ENCODE data around the gene USP6NL. TPM values are rescaled to one million over a fixed set of nuclear protein-coding genes. Genes with fewer than 3 reads are reported as not detected.

The USP6NL gene
- total RNA-seq, 1 experiment from 2014 or later = 24.6 TPM

DNA sequence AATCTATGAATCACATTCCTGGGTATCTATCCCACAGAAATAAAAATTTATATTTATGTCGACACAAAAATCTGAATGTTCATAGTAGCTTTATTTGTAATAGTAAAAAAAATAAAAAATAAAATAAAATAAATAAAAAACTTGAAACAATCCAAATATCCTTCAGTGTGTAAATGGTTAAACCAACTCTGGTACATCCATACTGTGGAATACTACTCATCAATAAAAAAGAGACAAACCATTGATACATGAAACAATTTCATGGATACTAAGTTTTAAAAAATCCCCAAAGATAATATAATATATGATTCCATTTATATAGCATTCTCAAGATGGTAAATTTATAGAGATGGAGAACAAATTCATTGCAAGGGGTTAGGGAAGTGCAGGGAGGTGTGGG, 48.6 kb downstream of the USP6NL start:
- Histone ChIP-seq H3K9me2 (ENCODE audit: insufficient read depth) (no peaks in the 10 kb centered on the region), H4K20me1 (ENCODE audit: insufficient read depth) (no peaks in the 10 kb centered on the region), H3K9ac (ENCODE audit: low read length) (no peak overlapping the region), H2AFZ (ENCODE audit: low read depth, low read length, poor library complexity, severe bottlenecking) (no peak overlapping the region), H3K4me1 (ENCODE audit: control insufficient read depth in 1 of 2, insufficient read depth in 2 of 2, low read length in 2 of 2) (no peaks in the 10 kb centered on the region; a peak in 1 of 4 replicates), H3K27me3 (ENCODE audit: insufficient read depth, low read length) (no peaks in the 10 kb centered on the region), H3K9me3 (ENCODE audit: control insufficient read depth in 1 of 2, insufficient read depth in 1 of 2, low read depth in 1 of 2, low read length in 2 of 2) (no peaks in the 10 kb centered on the region), H3K27ac (ENCODE audit: low read depth, low read length) (no peak overlapping the region), H3K79me2 (ENCODE audit: insufficient read depth, low read length) (peaks cover 92% of the 10 kb centered on the region), H3K36me3 (ENCODE audit: control insufficient read depth in 1 of 2, insufficient read depth in 2 of 2, low read length in 2 of 2) (no peaks in the 10 kb centered on the region), H3K4me3 (replicated peaks in 1 of 2; ENCODE audit: low read depth in 1 of 2, low read length in 2 of 2) (no peak overlapping the region), H3K4me2 (ENCODE audit: low read length) (no peak overlapping the region)
- POLR2A ChIA-PET = no interaction called here
- DNase-seq (ENCODE audit: low read depth, low spot score) (no peak), ATAC-seq (no peak)
- intact Hi-C loops (cut with micrococcal nuclease) = no loop called here
- CTCF ChIA-PET = no interaction called here
- RAD21 ChIA-PET (ENCODE audit: low non-redundant PET in 1 of 2, low total read pairs in 2 of 2, uncharacterized antibody in 2 of 2, unreplicated experiment in 2 of 2) = no interaction called here
- TF ChIP-seq EGR1 (IDR thresholded peaks at IDR 0.05; ENCODE audit: low read depth) = no peak
- no peak for TF ChIP-seq CBX3 (IDR thresholded peaks at IDR 0.05; ENCODE audit: low read depth)
- no peak for TF ChIP-seq CEBPB (IDR thresholded peaks at IDR 0.05; ENCODE audit: low read depth)
- TF ChIP-seq ELF1 (IDR thresholded peaks at IDR 0.05; ENCODE audit: borderline replicate concordance, low read depth) = no peak
- TF ChIP-seq ZBTB33 (IDR thresholded peaks at IDR 0.05; ENCODE audit: extremely low read depth, insufficient replicate concordance, low read length) = no peak
- TF ChIP-seq, protein P1, sequence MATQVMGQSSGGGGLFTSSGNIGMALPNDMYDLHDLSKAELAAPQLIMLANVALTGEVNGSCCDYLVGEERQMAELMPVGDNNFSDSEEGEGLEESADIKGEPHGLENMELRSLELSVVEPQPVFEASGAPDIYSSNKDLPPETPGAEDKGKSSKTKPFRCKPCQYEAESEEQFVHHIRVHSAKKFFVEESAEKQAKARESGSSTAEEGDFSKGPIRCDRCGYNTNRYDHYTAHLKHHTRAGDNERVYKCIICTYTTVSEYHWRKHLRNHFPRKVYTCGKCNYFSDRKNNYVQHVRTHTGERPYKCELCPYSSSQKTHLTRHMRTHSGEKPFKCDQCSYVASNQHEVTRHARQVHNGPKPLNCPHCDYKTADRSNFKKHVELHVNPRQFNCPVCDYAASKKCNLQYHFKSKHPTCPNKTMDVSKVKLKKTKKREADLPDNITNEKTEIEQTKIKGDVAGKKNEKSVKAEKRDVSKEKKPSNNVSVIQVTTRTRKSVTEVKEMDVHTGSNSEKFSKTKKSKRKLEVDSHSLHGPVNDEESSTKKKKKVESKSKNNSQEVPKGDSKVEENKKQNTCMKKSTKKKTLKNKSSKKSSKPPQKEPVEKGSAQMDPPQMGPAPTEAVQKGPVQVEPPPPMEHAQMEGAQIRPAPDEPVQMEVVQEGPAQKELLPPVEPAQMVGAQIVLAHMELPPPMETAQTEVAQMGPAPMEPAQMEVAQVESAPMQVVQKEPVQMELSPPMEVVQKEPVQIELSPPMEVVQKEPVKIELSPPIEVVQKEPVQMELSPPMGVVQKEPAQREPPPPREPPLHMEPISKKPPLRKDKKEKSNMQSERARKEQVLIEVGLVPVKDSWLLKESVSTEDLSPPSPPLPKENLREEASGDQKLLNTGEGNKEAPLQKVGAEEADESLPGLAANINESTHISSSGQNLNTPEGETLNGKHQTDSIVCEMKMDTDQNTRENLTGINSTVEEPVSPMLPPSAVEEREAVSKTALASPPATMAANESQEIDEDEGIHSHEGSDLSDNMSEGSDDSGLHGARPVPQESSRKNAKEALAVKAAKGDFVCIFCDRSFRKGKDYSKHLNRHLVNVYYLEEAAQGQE (IDR thresholded peaks at IDR 0.05; ENCODE audit: low read depth) = no peak
- no peak for TF ChIP-seq POLR2A (IDR thresholded peaks at IDR 0.05; ENCODE audit: borderline replicate concordance, extremely low read depth, insufficient read depth, insufficient read length)
- no peak for TF ChIP-seq EZH2phosphoT487 (IDR thresholded peaks at IDR 0.05; ENCODE audit: borderline replicate concordance)
- no peak for TF ChIP-seq SP1 (IDR thresholded peaks at IDR 0.05; ENCODE audit: low read depth)
- TF ChIP-seq FOSL1 (IDR thresholded peaks at IDR 0.05; ENCODE audit: low read depth) = no peak
- no peak for TF ChIP-seq POLR2AphosphoS5 (IDR thresholded peaks at IDR 0.05; ENCODE audit: low read depth, low read length)
- TF ChIP-seq ZFX (IDR thresholded peaks at IDR 0.05) = no peak
- no TSS peak for BruUV-seq (replicated peaks)
